A549 (cell line): ENCODE results near the gene TMEM186. TPM values are rescaled to one million over a fixed set of nuclear protein-coding genes. Genes with fewer than 3 reads are reported as not detected.
"Not testable (repeated sequence)": the region's sequence is repeated elsewhere in the genome, so short reads cannot be mapped to it uniquely, and the experiment has no call there.

Experiments
- ATAC-seq, 2 experiments: fragments of 200-7000 bp in 1 of 2; fragments of >200 bp in 1 of 2; cut with Nextera tagmentation in 1 of 2; cut with Tn5 transposase in 1 of 2; 3 replicates each; pipeline versions ENCODE4 v1.8.0 to v1.9.1; 2018 to 2020; ENCODE audit warnings: mild to moderate bottlenecking in 1 of 2, moderate library complexity in 1 of 2
- CTCF ChIA-PET: fragments of 300-600 bp; sonication (Branson Sonifier 250); formaldehyde crosslinking; extraction: SDS; loops from one replicate; lab custom pipeline; 2021; ENCODE audit warnings: antibody characterized with exemption, inconsistent platforms; lab: Yijun Ruan, JAX
- POLR2A ChIA-PET: fragments of 350-600 bp; formaldehyde crosslinking; extraction: SDS; loops from one replicate; lab custom pipeline; 2021; ENCODE audit warnings: antibody characterized with exemption, inconsistent platforms; lab: Yijun Ruan, JAX
- DNase-seq, 2 experiments: peaks; one replicate each; pipeline versions ENCODE4 v3.0.0 to v3.0.0-alpha.2; 2011 to 2016; ENCODE audit warnings: low read depth in 1 of 2, low spot score in 1 of 2
- FAIRE-seq: peaks from 2 replicates; lab custom pipeline; 2011; peaks lifted over from hg19 to GRCh38; lab: Jason Lieb, UNC
- H3K27ac ChIP-seq, 2 experiments: fragments of >200 bp; sonication (Bioruptor Twin); formaldehyde crosslinking; 3 replicates each; pipeline ENCODE4 v1.5.1; 2016 to 2017
- H3K4me1 ChIP-seq: fragments of >200 bp; sonication (Bioruptor Twin); formaldehyde crosslinking; 3 replicates; pipeline ENCODE4 v1.6.1; 2016
- H3K4me2 ChIP-seq: fragments of >200 bp; sonication (Bioruptor Twin); formaldehyde crosslinking; 3 replicates; pipeline ENCODE4 v1.6.1; 2016
- H3K4me3 ChIP-seq: fragments of >200 bp; sonication (Bioruptor Twin); formaldehyde crosslinking; 3 replicates; pipeline ENCODE4 v1.5.1; 2016
- H3K9me3 ChIP-seq: fragments of >200 bp; sonication (Bioruptor Twin); formaldehyde crosslinking; 3 replicates; pipeline ENCODE4 v1.6.1; 2016
- CEBPB ChIP-seq, 2 experiments: fragments of >200 bp in 1 of 2; sonication (Bioruptor Twin) in 1 of 2; formaldehyde crosslinking in 1 of 2; IDR thresholded peaks; 2 replicates each; pipeline ENCODE4 v1.6.1; 2012 to 2016
- CHD2 ChIP-seq: fragments of 150-350 bp; IDR thresholded peaks from 2 replicates; pipeline ENCODE4 v1.6.1; 2014; ENCODE audit warnings: low read length; ENCODE audit not compliant: partially characterized antibody
- EHF ChIP-seq: fragments of 250-450 bp; sonication (Bioruptor Pico); IDR thresholded peaks from 2 replicates; pipeline ENCODE4 v1.5.0; 2020; ENCODE audit warnings: mild to moderate bottlenecking
- EP300 ChIP-seq, 2 experiments: fragments of >200 bp; sonication (Bioruptor Twin); formaldehyde crosslinking; IDR thresholded peaks; 2 replicates in 1 of 2; 3 replicates in 1 of 2; pipeline ENCODE4 v1.6.1; 2016 to 2017
- FOSL2 ChIP-seq, 2 experiments: fragments of 450-650 bp in 1 of 2; fragments of >200 bp in 1 of 2; sonication (Bioruptor Twin) in 1 of 2; formaldehyde crosslinking; IDR thresholded peaks; 2 replicates each; pipeline versions ENCODE4 v1.5.0 to v1.6.1; 2016 to 2020; ENCODE audit warnings: mild to moderate bottlenecking in 1 of 2, moderate library complexity in 1 of 2
- HEYL ChIP-seq: fragments of 250-450 bp; sonication (Bioruptor Pico); IDR thresholded peaks from 2 replicates; pipeline ENCODE4 v1.8.0; 2021; ENCODE audit warnings: mild to moderate bottlenecking, moderate library complexity
- HOXA7 ChIP-seq: fragments of 250-450 bp; sonication (Bioruptor Pico); IDR thresholded peaks from 2 replicates; pipeline ENCODE4 v1.5.0; 2020; ENCODE audit warnings: mild to moderate bottlenecking, moderate library complexity
- HOXB13 ChIP-seq: fragments of 250-450 bp; sonication (Bioruptor Pico); IDR thresholded peaks from 2 replicates; pipeline ENCODE4 v1.5.0; 2020; ENCODE audit warnings: low read depth, mild to moderate bottlenecking, moderate library complexity
- HOXB5 ChIP-seq: fragments of 250-450 bp; sonication (Bioruptor Pico); IDR thresholded peaks from 2 replicates; pipeline ENCODE4 v1.5.0; 2020; ENCODE audit warnings: mild to moderate bottlenecking, moderate library complexity
- JUN ChIP-seq, 2 experiments: fragments of >200 bp; sonication (Bioruptor Twin); formaldehyde crosslinking; IDR thresholded peaks; 2 replicates in 1 of 2; 3 replicates in 1 of 2; pipeline ENCODE4 v1.6.1; 2016 to 2017
- JUNB ChIP-seq: fragments of >200 bp; sonication (Bioruptor Twin); formaldehyde crosslinking; IDR thresholded peaks from 2 replicates; pipeline ENCODE4 v1.6.1; 2016
- KDM1A ChIP-seq: fragments of 200-600 bp; sonication (generic); IDR thresholded peaks from 2 replicates; pipeline ENCODE4 v1.6.1; 2016; ENCODE audit warnings: low read depth, mild to moderate bottlenecking
- KDM5A ChIP-seq: fragments of 200-600 bp; sonication (generic); IDR thresholded peaks from 2 replicates; pipeline ENCODE4 v1.6.1; 2016; ENCODE audit warnings: antibody characterized with exemption, mild to moderate bottlenecking
- MAZ ChIP-seq: fragments of 150-350 bp; IDR thresholded peaks from 2 replicates; pipeline ENCODE4 v1.6.1; 2014; ENCODE audit warnings: antibody characterized with exemption, low read depth, low read length, borderline replicate concordance
- MYC ChIP-seq: IDR thresholded peaks from 2 replicates; pipeline ENCODE4 v1.6.1; 2012; ENCODE audit warnings: mild to moderate bottlenecking, inconsistent platforms, low read length, improper control_type of control experiment, borderline replicate concordance
- NPAS2 ChIP-seq: fragments of 250-450 bp; sonication (Bioruptor Pico); IDR thresholded peaks from 2 replicates; pipeline ENCODE4 v1.8.0; 2022; ENCODE audit warnings: mild to moderate bottlenecking, moderate library complexity, borderline replicate concordance
- POLR2AphosphoS2 ChIP-seq: conservative IDR thresholded peaks from 2 replicates; pipeline ENCODE4 v1.6.1; 2012; ENCODE audit warnings: low read length, improper control_type of control experiment, inconsistent platforms
- RAD21 ChIP-seq, 2 experiments: fragments of >200 bp in 1 of 2; sonication (Bioruptor Twin) in 1 of 2; formaldehyde crosslinking in 1 of 2; IDR thresholded peaks in 1 of 2; conservative IDR thresholded peaks in 1 of 2; 2 replicates in 1 of 2; 3 replicates in 1 of 2; pipeline ENCODE4 v1.6.1; 2012 to 2018; ENCODE audit warnings: inconsistent platforms in 1 of 2
- RNF2 ChIP-seq: fragments of 200-600 bp; sonication (generic); IDR thresholded peaks from 2 replicates; pipeline ENCODE4 v1.6.1; 2016; ENCODE audit warnings: low read depth, mild to moderate bottlenecking, antibody characterized with exemption, moderate library complexity, borderline replicate concordance
- TFCP2L1 ChIP-seq: fragments of 250-450 bp; sonication (Bioruptor Pico); IDR thresholded peaks from 2 replicates; pipeline ENCODE4 v1.5.0; 2021; ENCODE audit warnings: mild to moderate bottlenecking
- ZSCAN20 ChIP-seq: fragments of 250-450 bp; sonication (Bioruptor Pico); IDR thresholded peaks from 2 replicates; pipeline ENCODE4 v1.8.0; 2022; ENCODE audit warnings: mild to moderate bottlenecking, moderate library complexity
- WGBS: methylation state at CpG from one replicate; pipeline ENCODE4 v1.1.6; 2017; ENCODE audit errors: missing lambda C conversion rate; 5-methylcytosine and 5-hydroxymethylcytosine counted together
- polyA plus RNA-seq, 4 experiments: library from polyadenylated mRNA; depleted of rRNA in 3 of 4; stranded (reverse); fragments of >200 nt; fragmentation: RNase III in 1 of 4; extraction: RNeasy Plus Mini Kit Qiagen cat#74134 plus additional on column Dnase treatment in 1 of 4; gene quantifications; 2 replicates in 3 of 4; 3 replicates in 1 of 4; pipeline ENCODE4 v1.2.3, GENCODE V29; 2011 to 2017
- TF ChIP-seq, protein P1 (sequence below): fragments of >200 bp; sonication (Bioruptor Twin); formaldehyde crosslinking; IDR thresholded peaks from 2 replicates; pipeline ENCODE4 v1.6.1; 2016
- TF ChIP-seq, protein P2 (sequence below): IDR thresholded peaks from 2 replicates; pipeline ENCODE4 v1.6.1; 2012; ENCODE audit warnings: low read depth, borderline replicate concordance
- TF ChIP-seq, protein P3 (sequence below): fragments of 250-450 bp; sonication (Bioruptor Pico); IDR thresholded peaks from 2 replicates; pipeline ENCODE4 v1.5.0; 2020; ENCODE audit warnings: low read depth, mild to moderate bottlenecking, moderate library complexity
- TF ChIP-seq, protein P4 (sequence below): fragments of 450-650 bp; IDR thresholded peaks from 2 replicates; pipeline ENCODE4 v1.6.1; 2014; ENCODE audit warnings: antibody characterized with exemption
- TF ChIP-seq, protein P5 (sequence below): fragments of 200-600 bp; sonication (generic); IDR thresholded peaks from 2 replicates; pipeline ENCODE4 v1.6.1; 2016; ENCODE audit warnings: antibody characterized with exemption, mild to moderate bottlenecking, moderate library complexity

The TMEM186 gene
- polyA plus RNA-seq, 2 of the 4 experiments (the other 2 are of a cell fraction) = 10.9 to 12.7 TPM

DNA sequence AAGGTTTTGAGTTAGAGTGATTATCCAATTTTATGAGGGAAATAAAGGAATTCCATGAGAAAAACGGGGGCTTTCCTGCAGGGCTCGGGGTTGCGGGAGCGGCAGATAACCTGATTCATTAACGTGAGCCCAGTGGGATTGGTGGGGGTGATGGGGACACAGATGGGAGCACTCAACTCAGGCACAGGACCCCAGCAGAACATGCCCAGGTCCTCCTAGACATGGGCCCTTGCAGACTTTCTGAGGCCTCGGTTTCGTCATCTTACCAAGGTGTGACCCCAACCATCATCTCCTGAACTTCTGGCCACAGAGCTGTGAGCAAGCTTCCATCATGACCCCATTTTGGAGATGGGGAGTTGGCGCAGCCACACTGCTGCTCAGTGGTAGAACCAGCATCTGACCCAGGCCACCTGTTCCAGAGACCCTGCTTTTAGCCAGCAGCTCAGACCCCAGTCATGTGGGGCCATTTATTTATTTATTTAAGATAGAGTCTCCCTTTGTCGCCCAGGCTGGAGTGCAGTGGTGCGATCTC is 49.0 kb upstream of the TMEM186 start:
- no peak overlapping the region for H3K4me2 ChIP-seq
- no peak for FAIRE-seq
- TF ChIP-seq, protein P1, sequence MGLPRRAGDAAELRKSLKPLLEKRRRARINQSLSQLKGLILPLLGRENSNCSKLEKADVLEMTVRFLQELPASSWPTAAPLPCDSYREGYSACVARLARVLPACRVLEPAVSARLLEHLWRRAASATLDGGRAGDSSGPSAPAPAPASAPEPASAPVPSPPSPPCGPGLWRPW = no peak
- TF ChIP-seq HOXB13 (no peak), CEBPB (IDR thresholded peaks at IDR 0.05) (no peak), MYC (no peak), RAD21 (conservative IDR thresholded peaks at IDR 0.05 in 1 of 2, IDR thresholded peaks at IDR 0.05 in 1 of 2) (no peak), CHD2 (no peak), JUN (IDR thresholded peaks at IDR 0.05) (no peak), HOXB5 (CRISPR knock-in tag) (no peak), RNF2 (no peak), EP300 (IDR thresholded peaks at IDR 0.05) (no peak), NPAS2 (CRISPR knock-in tag) (no peak), HEYL (CRISPR knock-in tag) (no peak)
- TF ChIP-seq, protein P2, sequence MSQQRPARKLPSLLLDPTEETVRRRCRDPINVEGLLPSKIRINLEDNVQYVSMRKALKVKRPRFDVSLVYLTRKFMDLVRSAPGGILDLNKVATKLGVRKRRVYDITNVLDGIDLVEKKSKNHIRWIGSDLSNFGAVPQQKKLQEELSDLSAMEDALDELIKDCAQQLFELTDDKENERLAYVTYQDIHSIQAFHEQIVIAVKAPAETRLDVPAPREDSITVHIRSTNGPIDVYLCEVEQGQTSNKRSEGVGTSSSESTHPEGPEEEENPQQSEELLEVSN = no peak
- TF ChIP-seq, protein P3, sequence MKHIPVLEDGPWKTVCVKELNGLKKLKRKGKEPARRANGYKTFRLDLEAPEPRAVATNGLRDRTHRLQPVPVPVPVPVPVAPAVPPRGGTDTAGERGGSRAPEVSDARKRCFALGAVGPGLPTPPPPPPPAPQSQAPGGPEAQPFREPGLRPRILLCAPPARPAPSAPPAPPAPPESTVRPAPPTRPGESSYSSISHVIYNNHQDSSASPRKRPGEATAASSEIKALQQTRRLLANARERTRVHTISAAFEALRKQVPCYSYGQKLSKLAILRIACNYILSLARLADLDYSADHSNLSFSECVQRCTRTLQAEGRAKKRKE (CRISPR knock-in tag) = no peak
- TF ChIP-seq, all 56 proteins: peak for 0
- Histone ChIP-seq H3K4me3 (no peak overlapping the region), H3K4me1 (peaks cover 23% of the 10 kb centered on the region), H3K27ac (no peak overlapping the region), H3K9me3 (no peaks in the 10 kb centered on the region)
- POLR2A ChIA-PET = no interaction called here
- CTCF ChIA-PET = interaction anchor here (2.8 to 3.1 kb wide), 2 partner anchors 34 to 163 kb away, joined by 9 to 10 read pairs; no protein-coding TSS in a partner anchor
- DNase-seq (no peak), ATAC-seq (no peak)
- 92% methylated on average over 10 of the region's 10 CpGs for WGBS

DNA sequence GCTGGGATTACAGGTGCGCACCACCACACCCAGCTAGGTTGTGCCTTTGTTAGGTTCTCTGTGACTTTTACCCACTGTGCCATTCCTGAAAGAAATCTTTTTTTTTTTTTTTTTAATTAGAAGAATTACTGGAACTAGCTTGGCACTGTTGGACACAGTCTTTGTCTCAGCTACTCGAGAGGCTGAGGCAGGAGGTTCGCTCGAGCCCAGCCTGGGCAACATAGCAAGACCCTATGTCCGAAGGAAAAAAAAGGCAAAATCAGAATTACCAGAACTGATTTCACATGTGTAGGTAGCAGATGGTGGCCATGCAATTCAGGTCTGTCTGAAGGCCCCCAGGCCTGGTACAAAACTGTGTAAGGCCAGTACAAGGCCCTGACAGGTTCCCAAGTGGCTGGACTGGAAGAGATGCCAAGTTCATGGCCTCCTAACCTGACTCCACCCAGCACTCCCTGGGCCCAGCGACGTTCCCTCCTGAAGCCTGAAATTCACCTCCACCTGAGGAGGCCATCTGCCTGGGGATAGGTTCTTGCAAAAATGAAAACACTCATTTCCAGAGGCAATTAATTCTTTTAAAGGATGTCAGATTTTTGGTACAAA is 48.4 kb upstream of the TMEM186 start:
- no peak overlapping the region for H3K27ac ChIP-seq
- POLR2A ChIA-PET = interaction anchor here (1.1 kb wide), 1 partner anchor 23 kb away, joined by 5 read pairs; the partner anchor contains the start of gene CARHSP1
- H3K4me1 ChIP-seq = peaks cover 23% of the 10 kb centered on the region
- WGBS = 91% methylated on average over 7 of the region's 7 CpGs
- H3K9me3 ChIP-seq = no peaks in the 10 kb centered on the region
- DNase-seq (no peak), FAIRE-seq (no peak), ATAC-seq (no peak)
- CTCF ChIA-PET = no interaction called here
- TF ChIP-seq HOXB13 (no peak), TFCP2L1 (CRISPR knock-in tag) (no peak), POLR2AphosphoS2 (no peak), KDM1A (no peak), KDM5A (no peak), EHF (CRISPR knock-in tag) (no peak), ZSCAN20 (CRISPR knock-in tag) (no peak), FOSL2 (IDR thresholded peaks at IDR 0.05) (no peak), FOSL2 (CRISPR knock-in tag; IDR thresholded peaks at IDR 0.05) (no peak), JUNB (no peak), HOXA7 (no peak), MAZ (no peak)
- TF ChIP-seq, protein P3 (CRISPR knock-in tag) = no peak
- TF ChIP-seq, protein P4, sequence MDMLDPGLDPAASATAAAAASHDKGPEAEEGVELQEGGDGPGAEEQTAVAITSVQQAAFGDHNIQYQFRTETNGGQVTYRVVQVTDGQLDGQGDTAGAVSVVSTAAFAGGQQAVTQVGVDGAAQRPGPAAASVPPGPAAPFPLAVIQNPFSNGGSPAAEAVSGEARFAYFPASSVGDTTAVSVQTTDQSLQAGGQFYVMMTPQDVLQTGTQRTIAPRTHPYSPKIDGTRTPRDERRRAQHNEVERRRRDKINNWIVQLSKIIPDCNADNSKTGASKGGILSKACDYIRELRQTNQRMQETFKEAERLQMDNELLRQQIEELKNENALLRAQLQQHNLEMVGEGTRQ = no peak
- TF ChIP-seq, protein P5, sequence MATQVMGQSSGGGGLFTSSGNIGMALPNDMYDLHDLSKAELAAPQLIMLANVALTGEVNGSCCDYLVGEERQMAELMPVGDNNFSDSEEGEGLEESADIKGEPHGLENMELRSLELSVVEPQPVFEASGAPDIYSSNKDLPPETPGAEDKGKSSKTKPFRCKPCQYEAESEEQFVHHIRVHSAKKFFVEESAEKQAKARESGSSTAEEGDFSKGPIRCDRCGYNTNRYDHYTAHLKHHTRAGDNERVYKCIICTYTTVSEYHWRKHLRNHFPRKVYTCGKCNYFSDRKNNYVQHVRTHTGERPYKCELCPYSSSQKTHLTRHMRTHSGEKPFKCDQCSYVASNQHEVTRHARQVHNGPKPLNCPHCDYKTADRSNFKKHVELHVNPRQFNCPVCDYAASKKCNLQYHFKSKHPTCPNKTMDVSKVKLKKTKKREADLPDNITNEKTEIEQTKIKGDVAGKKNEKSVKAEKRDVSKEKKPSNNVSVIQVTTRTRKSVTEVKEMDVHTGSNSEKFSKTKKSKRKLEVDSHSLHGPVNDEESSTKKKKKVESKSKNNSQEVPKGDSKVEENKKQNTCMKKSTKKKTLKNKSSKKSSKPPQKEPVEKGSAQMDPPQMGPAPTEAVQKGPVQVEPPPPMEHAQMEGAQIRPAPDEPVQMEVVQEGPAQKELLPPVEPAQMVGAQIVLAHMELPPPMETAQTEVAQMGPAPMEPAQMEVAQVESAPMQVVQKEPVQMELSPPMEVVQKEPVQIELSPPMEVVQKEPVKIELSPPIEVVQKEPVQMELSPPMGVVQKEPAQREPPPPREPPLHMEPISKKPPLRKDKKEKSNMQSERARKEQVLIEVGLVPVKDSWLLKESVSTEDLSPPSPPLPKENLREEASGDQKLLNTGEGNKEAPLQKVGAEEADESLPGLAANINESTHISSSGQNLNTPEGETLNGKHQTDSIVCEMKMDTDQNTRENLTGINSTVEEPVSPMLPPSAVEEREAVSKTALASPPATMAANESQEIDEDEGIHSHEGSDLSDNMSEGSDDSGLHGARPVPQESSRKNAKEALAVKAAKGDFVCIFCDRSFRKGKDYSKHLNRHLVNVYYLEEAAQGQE = no peak
- H3K4me2 ChIP-seq = no peak overlapping the region
- no peak overlapping the region for H3K4me3 ChIP-seq

DNA sequence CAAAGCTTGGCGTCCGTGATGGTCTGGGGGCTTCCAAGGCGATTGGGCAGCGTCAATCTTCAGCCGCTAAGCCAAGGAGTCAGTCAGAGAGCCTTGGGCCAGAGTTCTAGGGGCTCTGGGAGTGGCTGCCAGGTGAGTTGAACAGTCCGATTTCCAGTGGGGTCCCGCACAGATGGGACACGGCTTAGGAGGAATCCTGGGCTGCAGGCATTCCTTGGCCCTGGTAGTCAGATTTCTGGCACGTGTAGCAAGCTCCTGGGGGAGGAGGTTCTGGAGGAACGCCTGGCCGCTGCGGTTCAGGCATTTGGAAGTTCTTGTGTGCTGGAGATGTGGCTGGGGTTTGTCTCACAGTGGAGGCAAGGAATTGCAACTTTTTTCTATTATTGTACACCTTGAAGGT is 45.9 kb upstream of the TMEM186 start:
- WGBS = 83% methylated on average over 9 of the region's 12 CpGs

More for the DNA sequence above, 45.9 kb upstream of the TMEM186 start:
- H3K4me3 ChIP-seq, H3K27ac ChIP-seq, H3K9me3 ChIP-seq, DNase-seq, POLR2A ChIA-PET, ATAC-seq, H3K4me1 ChIP-seq, FAIRE-seq, H3K4me2 ChIP-seq, CTCF ChIA-PET: not testable (repeated sequence)
